Measurements from ENCODE around the gene KAZN. TPM values are rescaled to one million over a fixed set of nuclear protein-coding genes. Genes with fewer than 3 reads are reported as not detected.

Gene KAZN
- total RNA-seq, 3 donors from 2014 or later = 12.2 to 16.4 (median 16.2) TPM

DNA sequence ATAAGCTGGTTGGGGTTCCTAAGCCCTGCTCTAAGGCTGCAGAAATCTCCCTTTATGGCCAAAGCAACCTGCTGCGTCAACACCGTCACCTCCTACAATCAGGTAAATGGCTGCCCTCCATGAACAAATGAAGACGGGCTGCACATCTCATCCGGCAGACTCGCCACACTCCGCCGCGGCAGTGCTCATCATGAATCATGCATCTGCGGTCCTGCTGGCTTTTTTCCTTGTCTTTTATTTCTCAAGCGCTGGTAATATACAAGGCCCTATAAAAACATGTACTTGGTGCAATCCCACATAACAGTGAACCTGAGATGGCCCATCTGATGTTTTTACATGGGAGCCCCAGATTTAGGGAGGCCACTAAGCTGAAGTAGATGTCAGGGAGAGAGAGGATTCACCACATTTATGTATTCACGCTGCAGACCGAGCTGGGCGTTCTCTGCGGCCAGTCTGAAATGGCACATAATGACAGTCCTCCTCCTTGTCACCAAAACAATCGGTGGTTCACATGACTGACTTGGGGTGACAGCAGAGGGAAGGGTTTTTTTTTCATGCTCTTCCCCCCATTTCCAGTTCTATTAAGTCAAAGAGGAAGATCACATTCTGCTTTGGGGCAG is 91.6 kb downstream of the KAZN start:
- intact Hi-C loops (cut with DNase I; ENCODE audit: low total_unique reads) = no loop called here
- Histone ChIP-seq H3K9me3 (no peaks in the 10 kb centered on the region), H3K4me3 (no peak overlapping the region), H3K27me3 (no peaks in the 10 kb centered on the region), H3K27ac (no peak overlapping the region), H3K4me1 (no peaks in the 10 kb centered on the region), H3K36me3 (no peaks in the 10 kb centered on the region)
- DNase-seq (ENCODE audit: low spot score in 2 of 2) = no peak
- TF ChIP-seq POLR2A (IDR thresholded peaks at IDR 0.05) (no peak), POLR2AphosphoS5 (IDR thresholded peaks at IDR 0.05) (no peak)
- TF ChIP-seq, protein P1, sequence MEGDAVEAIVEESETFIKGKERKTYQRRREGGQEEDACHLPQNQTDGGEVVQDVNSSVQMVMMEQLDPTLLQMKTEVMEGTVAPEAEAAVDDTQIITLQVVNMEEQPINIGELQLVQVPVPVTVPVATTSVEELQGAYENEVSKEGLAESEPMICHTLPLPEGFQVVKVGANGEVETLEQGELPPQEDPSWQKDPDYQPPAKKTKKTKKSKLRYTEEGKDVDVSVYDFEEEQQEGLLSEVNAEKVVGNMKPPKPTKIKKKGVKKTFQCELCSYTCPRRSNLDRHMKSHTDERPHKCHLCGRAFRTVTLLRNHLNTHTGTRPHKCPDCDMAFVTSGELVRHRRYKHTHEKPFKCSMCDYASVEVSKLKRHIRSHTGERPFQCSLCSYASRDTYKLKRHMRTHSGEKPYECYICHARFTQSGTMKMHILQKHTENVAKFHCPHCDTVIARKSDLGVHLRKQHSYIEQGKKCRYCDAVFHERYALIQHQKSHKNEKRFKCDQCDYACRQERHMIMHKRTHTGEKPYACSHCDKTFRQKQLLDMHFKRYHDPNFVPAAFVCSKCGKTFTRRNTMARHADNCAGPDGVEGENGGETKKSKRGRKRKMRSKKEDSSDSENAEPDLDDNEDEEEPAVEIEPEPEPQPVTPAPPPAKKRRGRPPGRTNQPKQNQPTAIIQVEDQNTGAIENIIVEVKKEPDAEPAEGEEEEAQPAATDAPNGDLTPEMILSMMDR (IDR thresholded peaks at IDR 0.05) = no peak

DNA sequence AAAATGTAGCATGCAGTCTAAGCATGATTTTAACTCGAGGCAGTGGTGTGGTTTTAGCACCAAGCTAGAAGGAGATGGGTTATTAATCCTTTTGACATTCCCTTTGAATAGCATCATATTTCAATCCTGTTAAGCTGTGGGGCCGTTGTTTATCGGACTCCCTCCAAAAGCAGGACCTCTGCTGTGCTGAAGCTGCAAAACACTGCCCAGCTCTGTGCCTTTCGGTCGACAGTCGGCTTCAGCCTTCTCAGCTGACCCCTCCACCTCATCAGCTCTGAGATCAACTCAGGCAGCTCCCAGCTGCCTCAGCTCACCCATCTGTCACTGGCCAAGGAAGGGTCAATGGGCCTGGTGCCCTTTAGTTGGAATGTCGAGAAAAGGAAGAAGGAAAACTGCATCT is 95.5 kb downstream of the KAZN start:
- TF ChIP-seq POLR2A (IDR thresholded peaks at IDR 0.05) (no peak), POLR2AphosphoS5 (IDR thresholded peaks at IDR 0.05) (no peak)
- TF ChIP-seq, protein P1 (IDR thresholded peaks at IDR 0.05) = no peak
- no peak for DNase-seq (ENCODE audit: low spot score in 2 of 2)
- H3K4me3 ChIP-seq = no peak overlapping the region
- H3K27ac ChIP-seq = no peak overlapping the region
- intact Hi-C loops (cut with DNase I; ENCODE audit: low total_unique reads) = no loop called here
- no peaks in the 10 kb centered on the region for H3K9me3 ChIP-seq
- H3K27me3 ChIP-seq = no peaks in the 10 kb centered on the region
- H3K36me3 ChIP-seq = no peaks in the 10 kb centered on the region
- no peaks in the 10 kb centered on the region for H3K4me1 ChIP-seq

- no peaks in the 10 kb centered on the region for H3K9me3 ChIP-seq
- H3K4me1 ChIP-seq = no peaks in the 10 kb centered on the region
- intact Hi-C loops (cut with DNase I; ENCODE audit: low total_unique reads) = no loop called here
- TF ChIP-seq POLR2A (IDR thresholded peaks at IDR 0.05) (no peak), POLR2AphosphoS5 (IDR thresholded peaks at IDR 0.05) (no peak)
- TF ChIP-seq, protein P1 (IDR thresholded peaks at IDR 0.05) = no peak
- no peak overlapping the region for H3K4me3 ChIP-seq
- H3K27ac ChIP-seq = no peak overlapping the region
- H3K36me3 ChIP-seq = no peaks in the 10 kb centered on the region
- H3K27me3 ChIP-seq = no peaks in the 10 kb centered on the region
- no peak for DNase-seq (ENCODE audit: low spot score in 2 of 2)
Measured at GRCh38 chr1:14694589-14694988, 96.1 kb downstream of the KAZN start.

DNA sequence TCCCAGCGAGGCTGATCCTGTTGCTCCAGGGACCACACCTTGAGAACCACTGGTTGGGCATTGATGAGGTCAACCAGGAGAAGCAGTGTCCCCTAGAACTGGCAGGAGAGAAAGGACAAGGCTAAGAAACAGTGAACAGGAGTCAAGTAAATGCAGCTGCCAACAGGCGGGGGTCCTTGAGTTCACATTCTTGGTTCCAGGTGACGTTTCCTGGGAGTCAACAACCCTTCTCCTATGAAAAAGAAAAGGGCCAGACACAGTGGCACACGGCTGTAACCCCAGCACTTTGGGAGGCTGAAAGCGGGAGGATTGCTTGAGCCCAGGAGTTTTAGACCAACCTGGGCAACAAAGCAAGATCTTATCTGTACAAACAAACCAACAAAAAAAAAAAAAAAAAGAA is 98.3 kb downstream of the KAZN start:
- H3K4me3 ChIP-seq = no peak overlapping the region
- intact Hi-C loops (cut with DNase I; ENCODE audit: low total_unique reads) = no loop called here
- H3K36me3 ChIP-seq = no peaks in the 10 kb centered on the region
- no peak overlapping the region for H3K27ac ChIP-seq
- H3K27me3 ChIP-seq = no peaks in the 10 kb centered on the region
- TF ChIP-seq POLR2A (IDR thresholded peaks at IDR 0.05) = no peak
- TF ChIP-seq, protein P1 (IDR thresholded peaks at IDR 0.05) = no peak
- no peak for TF ChIP-seq POLR2AphosphoS5 (IDR thresholded peaks at IDR 0.05)
- no peak for DNase-seq (ENCODE audit: low spot score in 2 of 2)
- no peaks in the 10 kb centered on the region for H3K9me3 ChIP-seq
- H3K4me1 ChIP-seq = no peaks in the 10 kb centered on the region

DNA sequence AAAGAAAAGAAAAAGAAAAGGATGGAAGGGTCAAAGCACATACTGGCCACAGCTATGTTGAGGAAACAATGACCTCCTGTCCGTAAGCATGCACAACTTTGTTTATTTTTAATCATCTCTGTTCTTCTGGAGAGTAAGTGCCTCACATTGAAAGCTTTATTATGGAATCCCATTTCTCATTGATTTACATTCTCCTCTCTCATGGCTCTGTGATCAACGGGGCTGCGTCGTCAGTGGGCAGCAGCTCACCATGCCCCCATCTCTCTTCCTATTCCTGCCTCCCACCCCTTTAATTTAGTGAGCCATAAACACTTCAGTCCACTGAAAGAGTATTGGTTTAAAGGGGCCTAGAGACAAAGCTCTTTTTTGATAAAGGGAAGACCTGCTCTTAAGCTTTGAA is 98.9 kb downstream of the KAZN start:
- intact Hi-C loops (cut with DNase I; ENCODE audit: low total_unique reads) = no loop called here
- Histone ChIP-seq H3K36me3 (no peaks in the 10 kb centered on the region), H3K4me3 (no peak overlapping the region), H3K4me1 (no peaks in the 10 kb centered on the region), H3K27me3 (no peaks in the 10 kb centered on the region), H3K9me3 (no peaks in the 10 kb centered on the region), H3K27ac (no peak overlapping the region)
- no peak for DNase-seq (ENCODE audit: low spot score in 2 of 2)
- TF ChIP-seq, protein P1 (IDR thresholded peaks at IDR 0.05) = no peak
